Suprapubic skin (tissue), 4 donors: Measurements from ENCODE around the gene FAM9A. TPM values are rescaled to one million over a fixed set of nuclear protein-coding genes. Genes with fewer than 3 reads are reported as not detected.

ENCODE experiments used
- DNase-seq, 2 donors: peaks; one replicate each; pipeline ENCODE4 v3.0.0-alpha.2; 2019; ENCODE audit warnings: low spot score in 2 of 2
- H3K27ac ChIP-seq: fragments of 200-600 bp; sonication (generic); one replicate; pipeline ENCODE4 v1.5.1; 2019
- H3K27me3 ChIP-seq: fragments of 200-600 bp; sonication (generic); one replicate; pipeline ENCODE4 v1.5.1; 2019
- H3K36me3 ChIP-seq: fragments of 200-600 bp; sonication (generic); one replicate; pipeline ENCODE4 v1.5.1; 2019
- H3K4me1 ChIP-seq: fragments of 200-600 bp; sonication (generic); one replicate; pipeline ENCODE4 v1.5.1; 2019
- H3K4me3 ChIP-seq: fragments of 200-600 bp; sonication (generic); one replicate; pipeline ENCODE4 v1.5.1; 2019; ENCODE audit warnings: mild to moderate bottlenecking
- H3K9me3 ChIP-seq: fragments of 200-600 bp; sonication (generic); one replicate; pipeline ENCODE4 v1.5.1; 2019
- CTCF ChIP-seq, 2 donors: fragments of 200-600 bp in 1 of 2; fragments of 450-650 bp in 1 of 2; sonication (generic) in 1 of 2; IDR thresholded peaks; one replicate each; pipeline ENCODE4 v1.5.1; 2016 to 2019; ENCODE audit warnings: antibody characterized with exemption in 2 of 2, mild to moderate bottlenecking in 1 of 2, moderate library complexity in 1 of 2
- EP300 ChIP-seq: sonication (generic); formaldehyde crosslinking; IDR thresholded peaks from one replicate; pipeline ENCODE4 v1.6.1; 2017; ENCODE audit warnings: antibody characterized with exemption
- POLR2A ChIP-seq, 2 donors: fragments of 450-650 bp; IDR thresholded peaks; one replicate each; pipeline ENCODE4 v1.6.1; 2017; ENCODE audit warnings: antibody characterized with exemption in 2 of 2, mild to moderate bottlenecking in 2 of 2, moderate library complexity in 2 of 2
- POLR2AphosphoS5 ChIP-seq, 3 donors: sonication (generic); formaldehyde crosslinking; IDR thresholded peaks; one replicate each; pipeline ENCODE4 v1.6.1; 2017; ENCODE audit warnings: antibody characterized with exemption in 3 of 3
- WGBS: methylation state at CpG from one replicate; pipeline ENCODE4 v1.1.5; 2018; 5-methylcytosine and 5-hydroxymethylcytosine counted together
- total RNA-seq, 4 donors: library from RNA; depleted of rRNA; stranded (reverse); fragments of >200 nt; gene quantifications; one replicate each; pipeline ENCODE4 v1.1.0, GENCODE V29; 2016

FAM9A gene
- total RNA-seq, 4 donors from 2014 or later = not detected

- Histone ChIP-seq H3K27ac (no peak overlapping the region), H3K9me3 (no peaks in the 10 kb centered on the region), H3K27me3 (no peaks in the 10 kb centered on the region), H3K4me3 (no peak overlapping the region), H3K4me1 (no peaks in the 10 kb centered on the region), H3K36me3 (no peaks in the 10 kb centered on the region)
- TF ChIP-seq EP300 (no peak), POLR2A (IDR thresholded peaks at IDR 0.05) (no peak), POLR2AphosphoS5 (IDR thresholded peaks at IDR 0.05) (no peak), CTCF (IDR thresholded peaks at IDR 0.05) (no peak)
- WGBS = 86% methylated on average over 6 of the region's 6 CpGs
- DNase-seq = no peak
Measured at GRCh38 chrX:8822002-8822401, 20.8 kb upstream of the FAM9A start.

GRCh38 chrX:8820910-8821527 lies 19.8 kb upstream of the FAM9A start:
- Histone ChIP-seq H3K27ac (no peak overlapping the region), H3K4me3 (no peak overlapping the region), H3K36me3 (no peaks in the 10 kb centered on the region), H3K27me3 (no peaks in the 10 kb centered on the region), H3K4me1 (no peaks in the 10 kb centered on the region), H3K9me3 (no peaks in the 10 kb centered on the region)
- no peak for TF ChIP-seq EP300
- TF ChIP-seq CTCF (IDR thresholded peaks at IDR 0.05) = no peak
- TF ChIP-seq POLR2A (IDR thresholded peaks at IDR 0.05) = no peak
- TF ChIP-seq POLR2AphosphoS5 (IDR thresholded peaks at IDR 0.05) = no peak
- WGBS = 42% methylated on average over 5 of the region's 5 CpGs
- no peak for DNase-seq

GRCh38 chrX:8815460-8816065 lies 14.4 kb upstream of the FAM9A start:
- TF ChIP-seq CTCF (IDR thresholded peaks at IDR 0.05) = peak; percentile 26 to 52
- TF ChIP-seq POLR2A (IDR thresholded peaks at IDR 0.05) = no peak
- H3K4me1 ChIP-seq = no peaks in the 10 kb centered on the region
- H3K36me3 ChIP-seq = no peaks in the 10 kb centered on the region
- DNase-seq = no peak
- H3K27me3 ChIP-seq = no peaks in the 10 kb centered on the region
- no peak overlapping the region for H3K4me3 ChIP-seq
- no peaks in the 10 kb centered on the region for H3K9me3 ChIP-seq
- no peak overlapping the region for H3K27ac ChIP-seq

GRCh38 chrX:8813036-8813435 lies 11.9 kb upstream of the FAM9A start:
- TF ChIP-seq POLR2AphosphoS5 (IDR thresholded peaks at IDR 0.05) = no peak
- no peak for TF ChIP-seq POLR2A (IDR thresholded peaks at IDR 0.05)
- TF ChIP-seq CTCF (IDR thresholded peaks at IDR 0.05) = no peak
- TF ChIP-seq EP300 = no peak
- no peak for DNase-seq
- Histone ChIP-seq H3K9me3 (no peaks in the 10 kb centered on the region), H3K4me1 (no peaks in the 10 kb centered on the region), H3K27me3 (no peaks in the 10 kb centered on the region), H3K27ac (no peak overlapping the region), H3K4me3 (no peak overlapping the region), H3K36me3 (no peaks in the 10 kb centered on the region)
- 42% methylated on average over 2 of the region's 2 CpGs for WGBS

- Histone ChIP-seq H3K9me3 (no peaks in the 10 kb centered on the region), H3K27ac (no peak overlapping the region), H3K4me3 (no peak overlapping the region), H3K36me3 (no peaks in the 10 kb centered on the region), H3K27me3 (no peaks in the 10 kb centered on the region), H3K4me1 (no peaks in the 10 kb centered on the region)
- DNase-seq = no peak
- 64% methylated on average over 3 of the region's 3 CpGs for WGBS
- TF ChIP-seq POLR2A (IDR thresholded peaks at IDR 0.05) = no peak
- no peak for TF ChIP-seq CTCF (IDR thresholded peaks at IDR 0.05)
- TF ChIP-seq EP300 = no peak
- TF ChIP-seq POLR2AphosphoS5 (IDR thresholded peaks at IDR 0.05) = no peak
Measured at GRCh38 chrX:8811611-8812010, 10.4 kb upstream of the FAM9A start.
